GM18951 (cell line): Measurements from ENCODE around the gene KCNMA1.

Experiments used
- POLR2A ChIP-seq: IDR thresholded peaks from 4 replicates; pipeline ENCODE4 v1.6.1; 2011; ENCODE audit warnings: mild to moderate bottlenecking; ENCODE audit not compliant: insufficient read length, insufficient read depth; ENCODE audit errors: extremely low read depth
- in situ Hi-C: fragments of 300-500 bp; cut with MboI; formaldehyde crosslinking; loops from one replicate; pipeline ENCODE4 v1.12.0; 2022; ENCODE audit warnings: low sequenced_read_pairs, mixed read lengths, inconsistent platforms; ENCODE audit not compliant: unreplicated experiment

KCNMA1 gene

GRCh38 chr10:77634939-77635338, 2.7 kb downstream of the KCNMA1 start:
- in situ Hi-C loops: no loop called here
- no peak for TF ChIP-seq POLR2A

GRCh38 chr10:77633376-77633775, 4.2 kb downstream of the KCNMA1 start:
- in situ Hi-C loops: no loop called here
- no peak for TF ChIP-seq POLR2A

- in situ Hi-C loops: no loop called here
- no peak for TF ChIP-seq POLR2A
Observed at GRCh38 chr10:77631241-77631640, 6.4 kb downstream of the KCNMA1 start.

GRCh38 chr10:77630507-77630848, 7.1 kb downstream of the KCNMA1 start:
- in situ Hi-C loops: no loop called here
- TF ChIP-seq POLR2A: no peak

- in situ Hi-C loops: no loop called here
Observed at GRCh38 chr10:77629775-77630506, 7.7 kb downstream of the KCNMA1 start.

GRCh38 chr10:77628906-77629730, 8.5 kb downstream of the KCNMA1 start:
- TF ChIP-seq POLR2A: no peak
- in situ Hi-C loops: no loop called here

More at GRCh38 chr10:77629775-77630506, 7.7 kb downstream of the KCNMA1 start:
- TF ChIP-seq POLR2A: no peak

GRCh38 chr10:77626266-77626935, 11.2 kb downstream of the KCNMA1 start:
- TF ChIP-seq POLR2A: no peak
- in situ Hi-C loops: no loop called here

GRCh38 chr10:77625379-77625778, 12.2 kb downstream of the KCNMA1 start:
- in situ Hi-C loops: no loop called here
- TF ChIP-seq POLR2A: no peak

GRCh38 chr10:77622889-77623291, 14.7 kb downstream of the KCNMA1 start:
- TF ChIP-seq POLR2A: no peak
- in situ Hi-C loops: no loop called here

GRCh38 chr10:77620731-77621130, 16.9 kb downstream of the KCNMA1 start:
- in situ Hi-C loops: no loop called here
- no peak for TF ChIP-seq POLR2A

GRCh38 chr10:77619964-77620703, 17.5 kb downstream of the KCNMA1 start:
- no peak for TF ChIP-seq POLR2A
- in situ Hi-C loops: no loop called here

GRCh38 chr10:77618117-77618516, 19.5 kb downstream of the KCNMA1 start:
- in situ Hi-C loops: no loop called here
- TF ChIP-seq POLR2A: no peak

- no peak for TF ChIP-seq POLR2A
- in situ Hi-C loops: no loop called here
Observed at GRCh38 chr10:77616766-77617165, 20.8 kb downstream of the KCNMA1 start.
